Jurkat, Clone E6-1 (cell line): ENCODE data around the gene TSC22D3.

Experiments
- DNase-seq: peaks from one replicate; pipeline ENCODE4 v3.0.0-alpha.2; 2011; ENCODE audit warnings: low read depth, low spot score
- H3K4me3 ChIP-seq: 2 replicates; pipeline ENCODE4 v1.5.1; 2011; ENCODE audit warnings: mild to moderate bottlenecking, low read length, control low read depth, moderate library complexity

TSC22D3 gene

DNA sequence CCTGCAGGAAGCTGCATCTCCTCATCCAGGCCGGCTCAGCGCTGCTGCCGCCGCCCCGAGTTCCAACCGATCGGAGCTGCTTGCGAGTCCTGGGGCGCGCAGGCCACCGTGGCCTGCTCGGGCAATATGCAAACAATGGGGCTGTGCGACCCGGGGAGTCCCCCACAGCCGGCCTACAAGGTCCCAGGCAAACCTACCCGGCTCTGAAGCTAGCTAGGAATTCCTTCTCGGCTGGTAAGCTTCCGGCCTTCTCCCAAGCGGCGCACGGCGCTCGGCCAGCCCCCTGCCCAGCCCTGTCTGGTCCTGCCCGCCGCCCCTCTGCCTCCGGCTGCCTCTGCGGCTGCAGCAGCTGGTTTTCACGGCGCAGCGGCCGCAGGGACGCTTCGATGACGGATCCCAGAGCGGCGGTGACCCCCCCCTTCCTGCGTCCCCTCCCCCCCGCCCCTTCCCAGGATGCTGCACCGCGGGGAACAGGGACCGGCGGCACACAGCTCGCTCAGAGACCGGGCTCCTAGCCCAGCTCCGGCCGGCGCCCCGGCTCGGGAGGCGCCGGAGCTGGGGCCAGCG, 59.4 kb downstream of the TSC22D3 start:
- no peak overlapping the region for H3K4me3 ChIP-seq
- DNase-seq = no peak

DNA sequence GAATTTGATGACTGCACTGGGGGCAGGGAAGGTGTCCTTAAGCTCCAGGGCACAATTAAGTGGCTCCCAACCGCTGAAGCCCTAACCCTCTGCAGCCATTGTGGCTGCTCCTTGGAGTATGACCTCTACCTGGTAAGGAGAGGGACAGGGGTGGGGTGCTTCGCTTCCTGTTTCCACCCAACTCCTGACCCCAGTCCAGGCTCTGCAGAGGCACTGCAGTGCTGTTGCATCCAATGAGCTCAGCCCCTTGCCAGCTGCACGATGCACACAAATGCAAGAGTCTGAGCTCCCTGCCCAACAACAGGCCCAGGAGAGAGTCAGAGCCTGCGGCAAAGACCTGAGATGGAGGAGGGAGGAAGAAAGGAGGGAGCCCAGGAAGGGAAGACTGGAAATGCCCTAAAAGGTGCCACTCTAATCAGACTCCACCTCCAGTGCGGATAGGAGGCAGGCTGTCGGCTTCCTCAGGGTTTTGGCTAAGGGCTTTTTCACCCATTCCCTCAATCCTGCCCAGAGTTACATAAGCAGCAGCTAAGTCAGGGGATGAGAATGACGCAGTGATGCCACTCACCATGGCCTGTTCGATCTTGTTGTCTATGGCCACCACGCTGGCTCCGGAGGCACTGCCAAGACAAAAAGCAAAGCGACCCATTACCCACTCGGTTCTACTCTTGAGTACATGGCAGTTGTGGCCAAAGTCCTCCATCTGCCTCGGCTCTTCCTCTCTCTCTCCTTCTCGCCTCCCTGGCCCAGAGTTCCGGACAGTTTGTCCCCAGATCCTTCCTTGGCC, 60.1 kb downstream of the TSC22D3 start:
- DNase-seq = no peak

DNA sequence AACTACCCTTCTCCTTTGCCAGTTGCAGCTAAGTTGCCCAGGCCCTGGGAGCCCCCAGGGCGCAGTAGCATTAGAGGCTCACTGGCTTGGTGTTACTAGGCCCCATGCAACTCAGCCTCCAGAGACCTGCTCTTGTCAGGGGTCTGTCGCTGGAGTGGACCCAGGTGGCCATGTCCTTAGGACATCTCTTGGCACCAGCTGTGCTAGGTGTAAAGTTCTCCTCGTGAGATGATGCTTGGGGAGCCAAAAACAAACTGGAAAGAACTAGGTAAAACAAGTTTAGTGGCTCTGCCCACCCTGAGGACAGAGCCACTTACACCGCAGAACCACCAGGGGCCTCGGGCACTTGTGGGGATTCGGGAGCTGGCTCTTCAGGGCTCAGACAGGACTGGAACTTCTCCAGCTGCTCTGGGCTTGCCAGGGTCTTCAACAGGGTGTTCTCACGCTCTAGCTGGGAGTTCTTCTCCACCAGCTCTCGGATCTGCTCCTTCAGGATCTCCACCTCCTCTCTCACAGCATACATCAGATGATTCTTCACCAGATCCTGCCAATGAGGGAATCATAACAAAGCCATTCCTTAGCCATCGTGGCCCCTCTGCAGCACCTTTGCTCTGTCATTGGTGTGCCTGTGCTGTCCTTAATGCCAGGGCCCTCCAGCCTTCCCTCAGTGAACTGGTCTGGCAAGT, 61.2 kb downstream of the TSC22D3 start:
- no peak overlapping the region for H3K4me3 ChIP-seq
- DNase-seq = no peak

More for the DNA sequence above, 60.1 kb downstream of the TSC22D3 start:
- H3K4me3 ChIP-seq = no peak overlapping the region

DNA sequence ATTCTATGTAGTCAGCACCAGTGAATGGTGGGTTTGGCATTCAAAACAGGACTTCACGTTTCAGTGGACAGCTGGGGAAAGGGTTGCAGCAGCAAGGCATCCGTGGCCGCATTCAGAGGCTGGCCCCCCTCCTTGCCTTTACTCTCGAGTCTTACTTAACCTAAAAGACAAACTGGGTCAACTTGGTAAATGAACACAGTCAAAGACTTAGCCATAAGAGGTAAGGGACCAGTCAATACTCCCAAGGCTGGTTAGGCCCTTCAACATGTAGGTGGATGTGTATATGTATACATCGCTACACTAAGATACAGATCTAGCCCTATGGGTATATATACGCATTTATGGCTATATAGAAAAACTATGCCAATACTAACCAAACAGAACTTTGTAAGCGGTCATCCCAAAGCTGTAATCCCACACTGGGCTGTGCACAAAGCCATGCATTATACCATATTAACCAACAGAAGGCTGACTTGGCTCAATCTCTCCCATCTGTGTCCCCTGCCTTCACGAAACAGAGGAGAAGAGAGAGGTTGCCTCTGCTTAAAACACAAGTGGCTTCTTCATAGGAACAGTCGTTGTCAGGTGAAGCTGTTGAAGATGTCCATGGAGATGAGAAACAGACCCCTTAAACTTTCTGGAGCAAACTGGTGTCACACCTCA, 61.9 kb downstream of the TSC22D3 start:
- H3K4me3 ChIP-seq = no peak overlapping the region
- DNase-seq = no peak

DNA sequence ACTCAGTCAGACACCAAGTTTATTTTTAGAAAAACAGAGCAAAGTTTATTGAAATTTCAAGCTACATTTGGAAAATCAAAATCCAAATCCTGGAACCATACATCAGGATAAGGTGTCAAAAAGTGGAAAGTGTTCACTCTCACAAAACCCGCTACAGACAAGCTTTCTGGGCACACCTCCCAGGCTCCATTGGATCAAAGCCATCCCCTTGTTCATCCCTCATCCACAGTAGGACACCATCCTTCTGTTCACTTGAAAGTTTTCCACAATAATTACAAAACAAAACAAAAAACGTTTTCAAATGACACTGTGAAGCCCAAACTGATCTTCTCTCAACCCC, 62.4 kb downstream of the TSC22D3 start:
- H3K4me3 ChIP-seq = no peak overlapping the region
- DNase-seq = no peak

DNA sequence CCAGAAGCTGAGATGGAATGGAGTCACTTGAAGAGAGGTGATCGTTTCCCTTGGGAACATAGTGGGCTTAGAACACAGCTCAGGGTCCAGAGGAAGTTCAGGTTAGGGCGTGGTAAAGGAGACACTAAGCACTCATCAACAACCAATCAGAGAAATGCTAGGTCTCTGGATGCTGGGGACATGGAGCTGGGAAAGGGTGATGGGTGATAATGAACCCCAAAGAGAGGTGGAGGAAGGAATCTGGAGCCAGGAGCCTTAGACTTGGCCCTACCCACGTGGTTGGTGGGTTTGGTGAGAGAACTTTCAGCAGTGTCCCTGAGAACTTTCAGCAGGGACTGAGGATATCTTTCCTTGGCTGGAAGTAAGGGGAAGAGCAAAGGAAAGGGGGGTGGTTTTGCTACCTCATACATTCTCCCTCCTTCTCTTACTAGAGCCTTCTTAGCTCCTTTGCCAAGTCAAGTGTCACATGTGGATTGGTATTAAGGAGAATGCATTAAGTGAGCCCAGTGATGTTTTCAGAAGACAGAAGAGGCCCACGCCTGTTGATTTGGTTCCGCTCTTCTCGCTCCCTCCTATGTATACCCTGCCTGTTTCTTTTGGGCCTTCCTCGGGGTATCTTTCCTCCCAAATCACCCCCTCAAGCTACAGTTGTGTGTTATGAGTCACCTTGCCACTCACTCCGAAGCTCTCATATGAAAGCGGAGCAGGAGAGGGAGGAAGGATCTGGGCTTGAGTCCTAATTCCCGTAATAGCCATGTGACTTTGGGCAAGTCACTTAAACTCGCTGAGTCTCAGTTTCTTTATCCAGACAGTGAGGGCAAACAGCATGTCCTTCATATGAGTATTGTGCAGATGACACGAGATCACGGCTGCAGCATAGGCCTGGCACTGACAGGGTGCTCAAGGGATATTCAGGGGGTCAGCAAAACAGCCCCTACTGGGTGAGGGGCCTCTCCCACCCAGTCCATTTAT, 63.1 kb downstream of the TSC22D3 start:
- no peak for DNase-seq
- no peak overlapping the region for H3K4me3 ChIP-seq

DNA sequence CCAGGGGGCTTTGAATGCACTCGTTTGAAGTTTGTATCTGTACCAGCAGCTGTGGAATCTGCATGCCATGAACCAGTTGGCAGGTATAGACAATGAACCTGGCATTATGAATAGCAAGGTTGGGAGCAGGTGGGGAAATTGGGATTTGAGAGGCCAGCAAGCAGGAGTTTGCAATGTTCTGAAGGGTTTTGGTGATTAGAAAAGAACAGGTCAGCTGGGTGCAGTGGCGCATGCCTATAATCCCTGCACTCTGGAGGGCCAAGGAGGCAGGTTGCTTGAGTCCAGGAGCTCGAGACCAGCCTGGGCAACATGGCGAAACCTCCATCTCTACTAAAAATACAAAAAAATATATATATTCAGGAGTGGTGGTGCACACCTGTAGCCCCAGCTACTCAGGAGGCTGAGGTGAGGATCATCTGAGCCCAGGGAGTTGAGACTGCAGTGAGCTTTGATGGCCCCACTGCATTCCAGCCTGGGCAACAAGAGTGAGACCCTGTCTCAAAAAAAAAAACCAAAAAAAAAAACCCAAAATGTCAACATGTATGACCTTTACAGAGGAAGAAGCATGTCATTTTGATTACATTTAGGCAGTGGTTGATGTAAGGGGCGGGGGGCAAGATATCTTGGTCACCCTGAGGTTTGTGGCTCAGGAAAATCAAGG, 63.9 kb downstream of the TSC22D3 start:
- DNase-seq = no peak
- H3K4me3 ChIP-seq = no peak overlapping the region

DNA sequence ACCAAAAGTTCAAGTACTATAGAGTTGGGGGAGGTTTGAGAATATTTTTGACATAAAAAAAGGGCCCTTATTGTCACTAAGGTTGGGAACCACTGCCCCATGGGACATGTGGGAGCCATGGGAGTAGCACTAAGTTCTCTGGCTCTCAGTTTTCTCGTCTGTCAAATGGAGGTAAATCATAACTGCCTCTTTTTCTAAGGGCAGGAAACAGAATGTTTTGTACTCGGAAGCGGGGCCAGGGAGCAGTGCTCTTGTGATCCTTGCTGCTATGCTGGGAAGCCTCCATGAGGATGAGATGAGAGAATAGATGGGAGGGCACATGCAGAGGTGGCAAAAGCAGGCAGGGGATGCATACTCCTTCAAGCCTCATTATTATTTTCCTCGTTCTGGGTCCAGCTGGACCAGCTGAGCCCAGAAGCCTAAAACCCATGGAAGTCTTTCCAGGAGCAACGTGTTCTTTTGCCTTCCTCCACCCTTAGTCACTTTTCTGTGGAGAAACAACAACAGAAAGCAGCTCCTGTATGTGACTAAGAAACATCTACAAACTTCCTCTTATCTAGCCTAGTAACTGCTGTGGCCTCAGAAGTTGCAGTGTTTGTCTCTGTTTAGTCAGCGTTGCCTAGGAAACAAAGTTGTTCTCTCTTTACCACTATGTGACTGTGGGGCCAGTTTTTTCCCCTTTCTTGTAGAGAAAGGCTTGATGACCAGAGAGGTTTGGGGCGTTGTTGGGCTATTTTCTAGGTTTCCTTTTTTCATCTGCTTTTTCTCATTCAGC, 64.8 kb downstream of the TSC22D3 start:
- DNase-seq = peak; percentile 61
- no peak overlapping the region for H3K4me3 ChIP-seq

DNA sequence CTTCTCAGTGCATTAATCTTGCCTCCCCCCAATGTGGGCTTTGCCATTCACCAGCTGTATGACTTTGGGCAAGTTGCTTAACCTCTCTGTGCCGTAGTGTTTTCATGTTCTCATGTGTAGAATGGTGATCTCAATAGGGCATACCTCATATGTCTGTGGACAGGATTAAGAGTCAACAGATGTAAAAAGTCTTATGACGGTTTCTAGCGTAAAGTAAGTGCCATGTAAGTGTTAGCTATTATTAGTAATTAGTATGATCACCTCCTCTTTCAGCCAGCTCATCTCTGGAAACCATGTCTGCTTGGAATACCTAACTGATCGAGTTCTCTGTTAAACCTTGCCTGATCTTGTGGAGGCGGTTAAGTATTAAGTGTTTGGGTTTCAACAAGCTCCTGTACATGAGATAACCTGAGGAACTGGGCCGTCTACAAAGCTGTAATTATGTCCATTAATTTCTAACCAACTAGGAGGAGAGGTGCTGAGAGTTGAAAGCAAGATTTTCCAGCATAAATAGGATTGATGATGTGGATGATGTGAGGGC, 66.3 kb downstream of the TSC22D3 start:
- DNase-seq = no peak
- no peak overlapping the region for H3K4me3 ChIP-seq

DNA sequence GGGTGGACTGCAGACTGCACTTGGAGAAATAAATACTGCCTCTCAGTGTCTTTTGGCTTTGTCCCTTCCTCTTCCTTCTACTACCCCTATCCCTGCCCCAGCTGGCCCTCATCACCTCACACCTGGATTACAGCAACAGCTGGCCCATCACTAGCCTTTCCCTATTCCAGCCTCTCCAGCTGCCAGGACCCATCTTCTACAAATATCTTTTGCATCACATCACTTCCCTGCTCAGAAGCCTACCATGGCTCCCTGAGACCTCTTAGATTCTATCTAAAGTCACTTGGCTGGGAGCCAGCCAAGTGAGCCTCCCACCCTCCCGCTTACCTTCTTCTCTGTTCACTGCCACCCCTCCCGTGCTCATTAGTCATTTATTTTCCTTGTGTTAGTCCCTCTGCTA, 66.8 kb downstream of the TSC22D3 start:
- no peak overlapping the region for H3K4me3 ChIP-seq
- no peak for DNase-seq

DNA sequence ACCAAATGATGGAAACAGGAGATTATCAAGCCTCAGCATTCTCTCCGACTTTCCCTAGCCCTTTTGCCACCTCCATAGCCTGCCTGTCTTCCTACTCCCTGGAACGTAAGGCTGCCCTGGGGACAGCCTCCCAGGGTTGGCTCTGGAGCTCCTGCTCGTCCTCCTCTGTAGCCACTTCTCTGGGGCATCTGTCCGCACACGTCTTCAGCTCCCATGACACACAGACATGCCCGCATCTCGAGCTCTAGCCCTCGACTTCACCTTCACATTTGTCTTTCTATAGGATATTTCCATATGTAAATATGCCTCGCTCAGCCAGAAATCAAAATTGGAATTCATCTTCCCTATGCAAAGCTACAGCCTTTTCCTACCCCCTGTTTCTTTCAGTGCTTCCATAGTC, 67.7 kb downstream of the TSC22D3 start:
- DNase-seq = no peak
- H3K4me3 ChIP-seq = no peak overlapping the region

DNA sequence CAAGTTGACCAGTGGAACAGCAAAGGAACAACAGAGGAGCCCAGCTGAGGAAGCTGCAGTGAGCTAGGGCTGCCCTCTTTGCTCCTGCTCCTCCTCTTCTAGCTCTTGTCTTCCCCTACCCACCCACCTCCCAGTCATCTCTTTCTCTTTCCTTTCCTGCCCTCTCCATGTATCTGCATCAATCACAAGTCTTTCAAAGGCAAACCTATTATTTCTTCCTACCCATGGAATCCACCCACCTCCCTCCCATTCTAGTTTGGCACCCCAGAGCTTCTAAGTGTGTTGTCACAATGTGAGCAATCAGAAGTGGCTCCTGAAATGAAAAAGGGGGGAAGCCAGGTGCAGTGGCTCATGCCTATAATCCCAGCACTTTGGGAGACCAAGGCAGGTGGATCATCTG, 69.3 kb downstream of the TSC22D3 start:
- no peak overlapping the region for H3K4me3 ChIP-seq
- no peak for DNase-seq

DNA sequence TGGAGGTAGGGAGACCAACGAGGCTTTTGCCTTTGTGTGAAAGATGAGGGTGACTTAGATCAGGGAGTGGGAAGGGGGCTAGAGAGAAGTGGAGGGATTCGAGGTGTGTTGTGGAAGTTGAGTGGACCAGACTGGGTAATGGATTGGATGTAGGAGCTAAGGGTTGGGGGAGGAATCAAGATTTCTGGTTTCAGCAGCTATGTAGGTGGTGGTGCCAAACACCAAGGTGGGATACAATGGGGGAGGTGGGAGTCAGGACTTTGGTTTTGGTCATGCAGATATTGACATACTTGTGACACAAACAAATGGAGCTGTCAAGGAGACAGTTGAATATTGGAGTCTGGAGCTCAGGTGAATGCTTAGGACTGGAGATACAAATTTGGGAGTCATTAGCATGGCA, 71.0 kb downstream of the TSC22D3 start:
- DNase-seq = no peak
- no peak overlapping the region for H3K4me3 ChIP-seq

DNA sequence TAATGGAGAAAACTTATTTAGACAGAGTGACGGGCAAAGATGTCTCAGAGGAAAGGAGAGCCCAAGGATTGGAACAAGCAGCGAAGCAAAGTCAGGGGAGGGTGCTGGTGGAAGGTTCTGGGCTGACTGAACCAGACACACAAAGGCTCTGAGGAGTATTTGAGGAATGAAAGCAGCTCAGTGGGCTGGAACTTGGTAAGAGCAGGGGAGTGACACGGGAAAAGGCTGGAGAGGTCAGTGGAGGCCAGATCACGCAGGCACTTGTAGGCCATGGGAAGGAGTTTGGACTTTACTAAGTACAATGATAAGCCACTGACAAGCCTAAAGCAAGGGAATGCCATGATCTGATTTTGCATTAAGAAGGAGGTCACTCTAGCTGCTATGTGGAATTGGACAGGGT, 71.4 kb downstream of the TSC22D3 start:
- H3K4me3 ChIP-seq = no peak overlapping the region

DNA sequence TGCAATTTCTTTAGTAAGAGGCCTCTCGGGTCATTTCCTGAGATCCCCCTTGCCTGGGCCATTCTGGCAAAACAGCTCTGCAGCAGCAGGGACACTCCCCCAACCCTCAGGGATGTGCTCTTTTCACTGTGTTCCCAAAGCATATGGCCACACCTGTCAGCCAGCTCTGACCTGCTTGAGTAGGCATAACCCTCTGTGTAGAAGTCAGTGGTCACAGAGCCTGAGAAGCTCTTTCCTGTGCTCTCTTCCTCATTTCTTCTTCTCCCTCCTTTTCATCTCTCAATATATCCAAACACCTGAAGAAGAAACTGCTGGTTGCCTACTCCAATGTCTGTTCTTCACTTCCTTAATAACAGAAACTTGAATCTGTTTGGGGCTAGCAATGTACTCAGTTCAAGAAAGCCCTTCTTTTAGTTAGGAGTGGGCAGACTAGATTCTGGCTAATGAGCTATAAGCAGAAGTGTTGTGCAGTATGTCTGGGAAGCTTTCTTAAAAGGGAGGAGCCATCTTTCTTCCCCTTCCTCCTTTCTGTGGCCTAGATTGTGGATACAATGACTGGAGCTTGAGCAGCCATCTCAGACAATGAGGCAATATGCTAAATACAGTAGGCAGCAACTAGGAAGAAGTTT, 74.0 kb downstream of the TSC22D3 start:
- DNase-seq = no peak
- no peak overlapping the region for H3K4me3 ChIP-seq

More for the DNA sequence above, 71.4 kb downstream of the TSC22D3 start:
- DNase-seq = no peak

DNA sequence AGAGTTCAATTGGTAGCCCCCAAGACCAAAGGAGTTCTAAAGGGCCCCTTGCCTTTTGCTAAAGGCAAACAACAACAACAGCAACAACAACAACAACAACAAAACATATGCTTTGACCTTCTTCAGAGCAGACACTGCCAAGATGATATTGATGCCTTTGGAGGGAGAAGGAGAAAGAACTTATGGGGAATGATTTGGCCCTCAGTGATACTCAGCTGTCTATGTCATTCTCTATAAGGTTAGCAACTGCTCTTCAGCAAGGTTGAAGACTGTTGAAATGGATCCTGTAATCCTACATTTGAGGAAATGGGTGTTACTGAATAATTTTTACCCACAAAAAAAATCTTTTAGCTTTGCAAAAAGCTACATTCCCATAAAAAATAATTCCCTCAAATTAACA, 74.8 kb downstream of the TSC22D3 start:
- DNase-seq = no peak
- H3K4me3 ChIP-seq = no peak overlapping the region

DNA sequence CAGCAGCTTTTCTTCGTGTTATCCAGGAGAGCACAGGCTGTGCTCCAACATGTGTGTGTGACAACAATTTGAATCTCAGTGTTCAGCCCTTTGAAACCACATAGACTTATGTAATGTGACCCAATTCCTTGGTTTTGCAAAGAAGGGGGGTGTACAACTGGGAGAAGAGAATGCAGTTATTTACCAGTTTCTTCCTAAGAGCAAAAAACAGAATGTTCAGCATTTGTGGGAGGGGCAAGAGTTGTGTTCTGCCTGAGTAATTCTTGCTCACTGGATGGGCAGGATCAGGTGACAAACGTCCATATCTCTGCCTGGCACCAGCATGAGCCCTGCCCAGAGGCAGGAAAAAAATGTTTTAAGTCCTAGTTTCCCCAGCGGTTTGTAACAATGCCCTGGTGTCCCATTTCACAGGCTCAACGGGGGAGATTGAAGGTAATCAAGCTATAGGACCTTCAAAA, 75.2 kb downstream of the TSC22D3 start:
- H3K4me3 ChIP-seq = no peak overlapping the region
- no peak for DNase-seq
